Mammary epithelial cell (primary cell): ENCODE results near the gene RUNX1.

Experiments used
- EZH2 ChIP-seq: IDR thresholded peaks from 2 replicates; pipeline ENCODE4 v1.6.1; 2012; ENCODE audit warnings: low read length, inconsistent platforms, borderline replicate concordance
- TF ChIP-seq, protein P1 (sequence below), 2 donors: IDR thresholded peaks in 1 of 2; conservative IDR thresholded peaks in 1 of 2; 2 replicates each; pipeline ENCODE4 v1.5.1; 2011 to 2012; ENCODE audit warnings: inconsistent platforms in 2 of 2, low read length in 2 of 2, mild to moderate bottlenecking in 2 of 2, control low read depth in 1 of 2, low read depth in 1 of 2; ENCODE audit not compliant: insufficient read depth in 1 of 2; ENCODE audit errors: extremely low read depth in 1 of 2

GRCh38 chr21:34888569-34889319 lies 160.4 kb downstream of the RUNX1 start:
- TF ChIP-seq EZH2: no peak
- TF ChIP-seq, protein P1, sequence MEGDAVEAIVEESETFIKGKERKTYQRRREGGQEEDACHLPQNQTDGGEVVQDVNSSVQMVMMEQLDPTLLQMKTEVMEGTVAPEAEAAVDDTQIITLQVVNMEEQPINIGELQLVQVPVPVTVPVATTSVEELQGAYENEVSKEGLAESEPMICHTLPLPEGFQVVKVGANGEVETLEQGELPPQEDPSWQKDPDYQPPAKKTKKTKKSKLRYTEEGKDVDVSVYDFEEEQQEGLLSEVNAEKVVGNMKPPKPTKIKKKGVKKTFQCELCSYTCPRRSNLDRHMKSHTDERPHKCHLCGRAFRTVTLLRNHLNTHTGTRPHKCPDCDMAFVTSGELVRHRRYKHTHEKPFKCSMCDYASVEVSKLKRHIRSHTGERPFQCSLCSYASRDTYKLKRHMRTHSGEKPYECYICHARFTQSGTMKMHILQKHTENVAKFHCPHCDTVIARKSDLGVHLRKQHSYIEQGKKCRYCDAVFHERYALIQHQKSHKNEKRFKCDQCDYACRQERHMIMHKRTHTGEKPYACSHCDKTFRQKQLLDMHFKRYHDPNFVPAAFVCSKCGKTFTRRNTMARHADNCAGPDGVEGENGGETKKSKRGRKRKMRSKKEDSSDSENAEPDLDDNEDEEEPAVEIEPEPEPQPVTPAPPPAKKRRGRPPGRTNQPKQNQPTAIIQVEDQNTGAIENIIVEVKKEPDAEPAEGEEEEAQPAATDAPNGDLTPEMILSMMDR (conservative IDR thresholded peaks at IDR 0.05 in 1 of 2, IDR thresholded peaks at IDR 0.05 in 1 of 2; ENCODE audit: extremely low read depth in 1 of 2, insufficient read depth in 1 of 2, low read depth in 1 of 2, low read length in 2 of 2): no peak
